NCI-H345 treated with DMSO at 0.1 percent for 48 hours (cell line): ENCODE results near the gene LACTB.
"Not testable (repeated sequence)": the region's sequence is repeated elsewhere in the genome, so short reads cannot be mapped to it uniquely, and the experiment has no call there.

Experiments used
- DNase-seq: peaks from one replicate; lab custom pipeline; 2025; ENCODE audit not compliant: unreplicated experiment; lab: John Stamatoyannopoulos, UW

Gene LACTB

DNA sequence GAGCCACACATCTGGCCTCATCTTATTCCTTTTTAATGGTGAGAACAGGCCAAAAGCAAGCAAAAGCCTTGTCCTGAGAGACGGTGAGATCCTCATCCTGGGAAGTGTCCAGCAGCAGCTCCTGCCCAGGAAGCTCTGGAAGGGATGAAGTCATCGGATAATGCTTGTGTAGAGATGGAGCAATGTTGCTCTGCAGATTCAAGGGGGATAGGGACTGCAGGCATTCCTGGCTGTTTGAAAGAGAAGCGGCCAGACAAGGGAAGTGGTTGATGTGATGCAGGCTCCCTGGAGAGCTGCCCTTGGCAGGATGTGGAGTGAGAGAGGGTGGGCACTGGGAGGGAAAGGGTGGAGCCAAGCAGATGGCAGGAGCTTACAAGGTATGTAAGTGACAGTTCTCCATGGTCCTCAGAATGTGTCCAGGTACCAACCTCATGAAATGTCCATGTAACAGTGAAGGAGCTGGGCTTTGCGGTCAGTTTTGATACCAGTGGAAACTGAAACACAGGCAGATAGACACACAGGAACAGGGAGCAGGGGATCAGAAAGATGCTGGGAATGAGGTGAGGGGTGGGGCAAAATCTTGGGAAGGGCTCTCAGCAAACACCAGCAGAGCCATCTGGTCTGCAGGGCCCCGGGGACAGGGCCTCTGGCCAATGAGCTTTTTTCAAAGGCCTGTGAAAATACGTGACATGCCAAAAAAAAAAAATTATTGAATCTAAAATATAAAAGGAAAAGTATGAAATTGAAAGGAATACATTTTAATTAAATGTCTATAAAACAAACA, 32.2 kb upstream of the LACTB start:
- DNase-seq, result no peak

DNA sequence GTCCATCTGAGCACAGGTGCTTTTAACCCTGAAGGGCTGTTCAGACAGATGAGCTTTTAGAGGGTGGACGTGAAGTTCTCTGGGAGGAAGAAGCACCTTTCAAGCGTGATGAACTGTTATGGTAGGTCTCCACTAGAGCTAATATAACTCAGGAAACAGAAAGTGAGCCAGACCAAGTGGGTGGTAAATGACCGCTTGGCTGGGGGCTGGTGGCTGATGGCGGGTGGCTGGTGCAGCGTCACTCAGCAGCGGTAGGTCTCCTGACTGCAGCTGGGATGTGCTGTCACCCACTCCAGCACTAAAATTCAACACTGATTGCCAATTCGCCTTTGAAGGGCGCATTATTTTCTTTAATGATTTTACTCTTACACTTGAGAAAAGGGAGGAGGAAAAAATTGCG, 31.2 kb upstream of the LACTB start:
- no peak for DNase-seq

DNA sequence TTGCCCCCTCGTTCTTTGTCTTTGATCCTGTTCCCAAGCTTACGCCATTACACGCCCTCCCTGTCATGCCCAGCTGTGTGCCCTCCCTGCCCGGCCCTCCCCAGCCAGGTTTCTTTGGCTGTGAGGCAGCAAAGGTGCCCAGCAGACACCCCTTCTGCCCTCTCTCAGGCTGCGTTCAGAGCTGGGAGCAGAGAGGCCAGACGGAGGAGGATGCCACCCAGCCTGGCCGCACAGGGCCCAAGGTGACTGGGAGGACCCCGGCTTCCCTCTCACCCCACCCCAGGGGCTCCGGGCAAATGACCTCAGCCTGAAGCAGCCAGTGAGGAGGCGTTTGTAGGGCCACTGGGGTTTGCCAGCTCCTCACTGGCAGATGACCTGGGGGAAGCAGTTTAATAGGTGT, 30.8 kb upstream of the LACTB start:
- DNase-seq, result no peak

- no peak for DNase-seq
Observed at GRCh38 chr15:63091679-63092446, 29.8 kb upstream of the LACTB start.

DNA sequence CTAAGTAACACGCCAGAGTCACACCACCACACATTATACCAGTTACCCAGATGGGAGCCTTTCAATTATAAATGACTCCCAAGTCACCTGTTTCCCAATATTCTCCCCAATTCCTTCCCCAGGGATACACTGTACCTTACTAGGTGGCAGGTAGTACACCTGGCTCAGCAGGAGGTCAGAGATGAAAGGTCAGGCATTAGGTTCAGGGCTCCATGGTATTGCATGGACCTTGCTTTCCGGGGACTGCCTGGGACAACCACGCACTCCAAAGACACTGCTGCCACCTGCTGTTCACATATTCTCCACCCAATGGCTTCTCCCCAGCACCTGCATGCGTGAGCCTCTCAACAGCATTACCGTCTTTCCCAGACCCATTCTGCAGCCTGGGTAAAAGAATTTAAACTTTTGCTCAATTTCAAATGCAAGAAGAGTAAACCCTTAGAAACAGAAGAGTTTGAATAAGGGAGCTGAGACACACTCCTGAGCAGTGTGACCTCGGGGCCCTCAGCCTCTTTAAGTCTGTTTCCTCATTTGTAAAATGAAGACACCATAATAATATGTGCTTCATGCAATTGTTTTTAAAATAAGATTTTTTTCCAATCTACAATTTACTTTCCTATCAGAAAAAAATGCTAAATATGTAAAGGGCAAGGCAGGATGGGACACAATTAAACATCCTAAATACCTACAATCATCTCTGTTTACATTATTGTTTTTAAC, 28.0 kb upstream of the LACTB start:
- peak; percentile 44 for DNase-seq

DNA sequence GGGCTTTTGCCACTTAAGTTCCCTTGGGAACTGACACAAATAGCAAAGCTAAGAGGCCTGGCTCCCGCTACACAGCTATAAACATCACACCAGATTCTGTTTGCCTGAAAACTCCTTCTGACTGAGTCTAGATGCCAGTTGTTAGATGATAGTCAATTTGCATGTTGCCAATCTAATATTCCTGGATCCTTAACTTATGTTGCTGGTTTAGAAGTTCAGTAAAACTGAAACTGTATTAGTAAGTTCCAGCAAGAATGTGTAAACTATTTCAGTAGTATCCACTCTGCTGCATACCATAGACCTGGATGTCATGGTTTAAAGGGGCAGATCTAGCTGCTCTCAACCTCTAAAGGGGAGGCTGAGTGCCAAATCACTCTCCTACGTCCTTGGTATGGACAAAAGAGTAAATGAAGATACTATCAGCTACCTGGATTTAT, 27.1 kb upstream of the LACTB start:
- DNase-seq, result no peak

- no peak for DNase-seq
Observed at GRCh38 chr15:63096178-63096577, 25.5 kb upstream of the LACTB start.

- not testable (repeated sequence) for DNase-seq
Observed at GRCh38 chr15:63098901-63099300, 22.8 kb upstream of the LACTB start.

DNA sequence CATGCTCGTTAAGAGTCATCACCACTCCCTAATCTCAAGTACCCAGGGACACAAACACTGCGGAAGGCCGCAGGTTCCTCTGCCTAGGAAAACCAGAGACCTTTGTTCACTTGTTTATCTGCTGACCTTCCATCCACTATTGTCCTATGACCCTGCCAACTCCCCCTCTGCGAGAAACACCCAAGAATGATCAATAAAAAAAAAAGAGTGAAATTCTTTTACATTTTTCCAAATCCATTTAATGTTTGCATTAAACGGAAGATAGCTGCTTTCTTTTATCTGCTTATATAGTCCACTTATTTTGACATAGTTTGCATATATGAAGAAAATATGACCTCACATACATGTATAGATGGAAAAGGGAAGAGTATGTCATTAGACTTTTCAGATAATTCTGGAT, 22.1 kb upstream of the LACTB start:
- not testable (repeated sequence) for DNase-seq

DNA sequence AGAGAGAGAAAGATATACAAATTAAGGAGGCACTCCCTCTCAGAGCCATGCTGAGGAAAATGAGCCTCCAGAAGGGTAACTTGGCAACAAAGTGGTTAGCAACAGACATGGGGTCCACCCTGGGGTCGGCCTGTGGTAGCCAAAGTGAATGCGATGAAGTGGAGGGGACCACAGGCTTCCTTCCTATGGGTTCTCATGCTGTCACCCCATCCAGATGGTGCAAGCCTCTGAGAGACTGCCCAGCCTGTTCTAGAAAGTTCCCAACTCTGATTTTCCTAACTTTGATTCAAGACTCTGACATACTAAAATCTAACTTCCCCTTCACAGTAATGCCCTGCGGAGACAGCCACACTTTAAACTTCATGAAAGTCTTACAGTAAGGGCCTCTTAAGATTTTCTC, 18.2 kb upstream of the LACTB start:
- DNase-seq, result no peak

DNA sequence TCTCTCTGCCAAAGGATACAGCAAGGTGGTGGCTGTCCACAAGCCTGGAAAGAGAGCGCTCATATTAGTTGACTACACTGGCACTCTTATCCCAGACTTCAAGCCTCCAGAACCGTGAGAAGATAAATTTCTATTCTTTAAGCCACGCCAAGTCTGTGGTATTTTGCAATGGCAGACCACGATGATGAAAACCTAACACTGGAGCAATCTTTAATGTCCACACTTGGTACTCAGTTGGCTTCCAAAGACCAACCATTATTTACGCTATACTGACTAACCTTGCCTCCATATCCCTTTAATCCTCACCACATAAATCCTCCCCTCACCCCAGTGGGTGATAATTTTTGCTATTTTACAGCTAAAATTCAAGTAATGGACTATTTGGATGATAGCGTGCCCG, 16.9 kb upstream of the LACTB start:
- no peak for DNase-seq

DNA sequence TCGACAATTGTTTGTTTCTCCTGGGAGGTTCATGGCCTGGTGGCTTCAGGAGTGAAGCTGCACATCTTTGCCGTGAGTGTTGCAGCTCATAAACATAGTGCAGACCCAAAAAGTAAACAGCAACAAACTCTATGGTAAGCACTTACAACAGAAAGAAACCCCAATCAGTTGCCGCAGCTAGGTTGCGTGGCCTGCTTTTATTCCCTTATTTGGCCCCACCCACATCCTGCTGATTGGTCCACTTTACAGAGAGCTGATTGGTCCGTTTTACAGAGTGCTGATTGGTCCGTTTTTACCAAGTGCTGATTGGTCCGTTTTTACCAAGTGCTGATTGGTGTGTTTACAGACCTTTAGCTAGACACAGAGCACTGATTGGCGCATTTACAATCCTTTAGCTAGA, 16.3 kb upstream of the LACTB start:
- not testable (repeated sequence) for DNase-seq

DNA sequence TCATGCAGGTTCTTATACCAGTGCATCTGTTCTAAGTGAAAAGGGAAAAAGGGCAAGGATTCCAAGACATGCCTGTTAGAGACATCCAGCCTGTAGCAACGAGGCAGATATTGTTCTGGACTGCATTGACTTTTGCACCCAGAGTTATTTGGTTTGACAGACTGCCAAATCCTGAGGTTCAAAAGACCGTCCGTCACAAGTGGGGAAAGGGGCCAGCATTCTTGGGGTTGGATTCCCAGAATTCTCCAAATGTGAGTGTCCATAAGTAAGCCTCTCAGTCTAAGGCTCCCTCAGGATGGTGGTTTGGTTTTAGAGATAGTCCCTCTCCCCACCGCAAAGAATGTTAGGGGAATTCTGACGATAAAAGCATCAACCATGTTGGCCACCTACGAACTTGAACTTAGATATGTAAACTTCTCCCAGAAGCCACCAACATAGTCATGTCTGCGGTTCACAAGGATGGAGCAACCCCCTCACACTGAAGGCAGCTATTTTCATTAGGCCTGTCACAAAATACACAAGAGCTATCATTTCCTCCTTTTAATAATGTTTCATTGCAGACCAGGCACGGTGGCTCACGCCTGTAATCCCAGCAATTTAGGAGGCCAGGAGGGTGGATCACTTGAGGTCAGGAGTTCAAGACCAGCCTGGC, 13.6 kb upstream of the LACTB start:
- no peak for DNase-seq

DNA sequence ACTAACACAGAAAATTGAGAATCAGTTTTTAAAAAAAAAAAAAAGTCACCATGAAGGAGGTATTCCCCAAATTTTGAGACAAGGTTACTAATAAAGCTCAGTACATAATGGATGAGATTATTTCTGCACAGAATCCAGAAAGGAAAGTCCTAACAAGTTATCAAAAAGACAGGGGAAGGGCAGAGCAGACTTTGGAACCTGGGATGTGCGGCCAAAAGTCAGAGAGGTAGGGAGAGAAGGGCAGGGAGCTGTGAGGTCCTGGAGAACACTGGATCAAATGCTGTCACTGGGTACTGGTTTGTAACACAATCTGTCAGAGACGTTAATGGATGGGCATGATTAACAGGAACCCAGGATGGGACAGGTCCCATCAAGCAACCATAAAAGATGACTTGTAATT, 12.2 kb upstream of the LACTB start:
- DNase-seq, result no peak

DNA sequence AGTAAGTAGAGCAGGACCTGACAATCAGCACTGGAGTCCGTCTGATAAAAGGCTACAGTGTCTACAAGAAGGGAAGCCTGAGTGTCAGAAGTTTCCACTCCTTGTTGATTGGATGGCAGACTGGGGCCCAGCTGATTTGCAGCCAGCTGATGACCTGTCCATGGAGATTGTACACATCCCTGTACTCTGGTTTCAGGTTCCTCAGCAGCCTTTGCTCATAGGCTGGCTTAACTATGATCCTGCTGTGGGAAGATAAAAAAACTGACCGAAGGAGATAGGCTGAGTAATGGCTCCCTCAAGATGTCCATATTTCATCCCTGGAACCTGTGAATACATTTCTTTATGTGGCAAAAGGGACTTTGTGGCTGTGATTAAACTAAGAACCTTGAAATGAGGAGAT, 11.7 kb upstream of the LACTB start:
- DNase-seq, result no peak

DNA sequence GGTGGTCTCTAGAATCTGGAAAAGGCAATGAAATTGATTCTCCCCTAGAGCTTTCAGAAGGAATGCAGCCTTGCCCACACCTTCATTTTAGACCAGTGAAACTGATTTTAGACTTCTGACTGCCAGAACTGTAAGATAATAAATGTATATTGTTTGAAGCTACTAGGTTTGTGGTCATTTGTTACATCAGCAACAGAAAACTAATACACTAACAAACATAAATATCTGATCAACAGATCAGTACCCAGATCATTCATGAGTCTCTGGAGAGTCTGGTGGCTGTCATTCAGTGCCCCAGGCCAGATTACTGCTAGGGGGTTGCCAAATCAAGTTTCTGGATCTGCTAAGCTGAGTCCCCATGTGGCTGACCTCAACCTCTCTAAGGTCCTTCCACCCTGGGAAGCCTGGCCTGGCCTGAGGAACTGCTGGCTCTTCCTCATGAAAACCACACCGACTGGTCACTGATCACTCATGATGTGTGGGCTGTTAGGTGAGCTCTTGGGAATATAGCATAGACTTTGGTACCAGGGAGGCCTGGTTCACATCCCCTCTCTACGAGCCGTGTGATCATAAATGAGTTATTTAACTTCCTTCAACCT, 11.1 kb upstream of the LACTB start:
- DNase-seq, result no peak

- DNase-seq, result no peak
Observed at GRCh38 chr15:63111481-63111880, 10.2 kb upstream of the LACTB start.

- no peak for DNase-seq
Observed at GRCh38 chr15:63112871-63113270, 8.8 kb upstream of the LACTB start.

GRCh38 chr15:63114465-63114864, 7.2 kb upstream of the LACTB start:
- DNase-seq, result no peak

DNA sequence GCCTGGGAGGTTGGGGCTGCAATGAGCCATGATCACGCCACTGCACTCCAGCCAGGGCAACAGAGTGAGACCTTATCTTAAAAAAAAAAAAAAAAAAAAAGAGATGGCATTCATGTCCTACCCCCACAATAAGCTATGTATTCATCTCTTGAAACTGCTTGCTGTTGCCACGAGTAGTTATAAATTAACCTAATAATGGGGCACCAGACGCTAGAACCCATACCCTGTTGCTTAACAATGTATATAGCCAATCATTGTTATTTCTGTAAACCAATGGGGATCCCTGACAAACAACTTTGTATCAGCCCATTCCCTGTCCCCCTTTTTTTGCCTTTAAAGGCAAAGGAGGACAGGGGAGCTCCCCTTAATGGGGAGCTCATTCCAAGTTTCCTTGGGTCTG, 2.8 kb upstream of the LACTB start:
- DNase-seq, result no peak
